GM12801 (cell line): ENCODE measurements around the gene CDC6.

ENCODE experiments used
- CTCF ChIP-seq: IDR thresholded peaks from one replicate; pipeline ENCODE4 v1.5.1; 2011; ENCODE audit warnings: control low read depth; ENCODE audit not compliant: insufficient read length; ENCODE audit errors: extremely low read depth

CDC6 gene

GRCh38 chr17:40313668-40314583, 26.2 kb downstream of the CDC6 start:
- TF ChIP-seq CTCF, result no peak

DNA sequence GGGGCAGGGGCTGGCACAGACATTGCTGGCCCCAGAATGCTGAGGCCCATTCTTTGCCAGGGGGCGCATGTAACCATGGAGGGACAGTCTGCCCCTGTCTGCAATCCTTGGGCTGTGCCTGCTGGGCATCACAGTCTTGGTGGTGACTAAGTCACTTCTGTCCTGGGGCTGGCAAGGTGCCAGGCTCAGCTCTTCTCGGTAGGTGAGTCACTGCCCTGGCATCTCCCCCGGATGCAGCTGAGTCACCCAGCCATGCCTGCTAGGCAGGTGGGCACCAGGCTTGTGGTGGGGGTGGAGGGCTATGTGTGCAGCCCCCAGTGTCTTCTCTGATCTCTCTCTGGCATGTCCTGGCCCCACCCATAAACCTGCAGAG, 26.9 kb downstream of the CDC6 start:
- no peak for TF ChIP-seq CTCF

- no peak for TF ChIP-seq CTCF
These were observed 27.5 kb downstream of the CDC6 start for GRCh38 chr17:40315206-40315605.

DNA sequence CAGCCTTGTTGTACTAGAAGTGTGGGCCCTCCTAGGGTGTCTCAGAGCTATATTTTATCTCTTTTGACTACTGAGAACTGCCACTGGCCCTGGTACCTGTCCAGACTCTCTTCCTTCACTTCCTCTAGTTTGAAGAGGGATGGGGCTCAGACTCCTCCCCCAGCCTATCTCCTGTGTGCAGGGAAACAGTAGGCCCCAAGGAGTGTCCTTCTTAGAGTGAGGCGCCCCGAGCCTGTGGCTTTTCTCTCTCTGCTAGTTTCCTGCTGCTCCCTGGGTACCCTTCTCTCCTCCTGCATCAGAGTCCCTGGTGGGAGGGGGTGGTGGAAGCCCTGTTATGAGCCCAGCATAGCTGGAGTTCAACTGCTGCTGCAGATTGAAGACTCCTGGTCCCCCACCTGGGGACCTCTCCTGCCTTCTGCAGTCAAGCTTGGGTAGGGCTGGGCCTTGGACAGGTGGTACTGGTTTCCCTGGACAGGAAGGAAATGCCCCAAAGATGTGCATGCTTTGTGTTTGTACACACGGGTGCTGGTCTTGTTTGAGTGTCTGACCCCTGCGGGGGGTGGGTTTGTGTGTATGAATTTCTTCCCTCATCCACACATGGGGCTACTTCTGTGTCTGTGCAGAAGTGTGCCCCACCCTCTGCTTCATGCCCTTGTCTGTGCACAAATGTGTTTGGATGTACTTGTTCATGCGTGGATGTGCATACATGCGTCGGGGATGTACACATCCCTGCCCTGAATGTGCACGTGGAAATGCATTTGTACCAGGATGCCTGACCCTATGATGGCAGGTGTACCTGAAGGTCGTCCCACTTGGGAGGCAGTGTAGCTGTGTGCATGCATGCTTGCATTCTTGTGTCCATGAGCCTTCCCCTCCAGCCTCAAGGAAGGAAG, 28.2 kb downstream of the CDC6 start:
- no peak for TF ChIP-seq CTCF

- TF ChIP-seq CTCF, result no peak
These were observed 29.1 kb downstream of the CDC6 start for GRCh38 chr17:40316571-40317344.

GRCh38 chr17:40317345-40317873, 29.7 kb downstream of the CDC6 start:
- no peak for TF ChIP-seq CTCF
